GM23338 (cell line): ENCODE measurements around the gene DYSF. TPM values are rescaled to one million over a fixed set of nuclear protein-coding genes. Genes with fewer than 3 reads are reported as not detected.

Experiments
- ATAC-seq: fragments of 200-7000 bp; cut with Tn5 transposase; 3 replicates; pipeline ENCODE4 v1.9.1; 2020
- DNase-seq: peaks from one replicate; pipeline ENCODE4 v3.0.0-alpha.2; 2015; ENCODE audit warnings: low spot score
- H2AFZ ChIP-seq: fragments of 200-600 bp; sonication (generic); 2 replicates; pipeline ENCODE4 v1.8.0; 2016; ENCODE audit warnings: antibody characterized with exemption, mild to moderate bottlenecking, moderate library complexity
- H3F3A ChIP-seq: fragments of 200-600 bp; sonication (generic); replicated peaks from 2 replicates; pipeline ENCODE4 v1.8.0; 2017; ENCODE audit warnings: antibody characterized with exemption, mixed run types, low read depth
- H3K27ac ChIP-seq: fragments of 200-600 bp; sonication (generic); 2 replicates; pipeline ENCODE4 v1.6.1; 2016; ENCODE audit warnings: low read depth
- H3K27me3 ChIP-seq: fragments of 200-600 bp; sonication (generic); 2 replicates; pipeline ENCODE4 v1.8.0; 2016; ENCODE audit warnings: mild to moderate bottlenecking, mixed run types, moderate library complexity; ENCODE audit not compliant: insufficient read depth
- H3K36me3 ChIP-seq: fragments of 200-600 bp; sonication (generic); 2 replicates; pipeline ENCODE4 v1.8.0; 2016; ENCODE audit warnings: mild to moderate bottlenecking; ENCODE audit not compliant: insufficient read depth
- H3K4me1 ChIP-seq: fragments of 200-600 bp; sonication (generic); 2 replicates; pipeline ENCODE4 v1.8.0; 2016; ENCODE audit warnings: mild to moderate bottlenecking, moderate library complexity; ENCODE audit not compliant: insufficient read depth
- H3K4me2 ChIP-seq: fragments of 200-600 bp; sonication (generic); 2 replicates; pipeline ENCODE4 v1.7.1; 2017; ENCODE audit warnings: mixed run types
- H3K4me3 ChIP-seq: fragments of 200-600 bp; sonication (generic); 2 replicates; pipeline ENCODE4 v1.6.1; 2016; ENCODE audit warnings: mixed run types
- H3K79me2 ChIP-seq: fragments of 200-600 bp; sonication (generic); replicated peaks from 2 replicates; pipeline ENCODE4 v1.8.0; 2017; ENCODE audit warnings: mild to moderate bottlenecking; ENCODE audit not compliant: insufficient read depth
- H3K9me2 ChIP-seq: fragments of 200-600 bp; sonication (generic); 2 replicates; pipeline ENCODE4 v1.8.0; 2017; ENCODE audit not compliant: insufficient read depth
- H4K20me1 ChIP-seq: fragments of 200-600 bp; sonication (generic); replicated peaks from 2 replicates; pipeline ENCODE4 v1.8.0; 2017; ENCODE audit warnings: mild to moderate bottlenecking; ENCODE audit not compliant: insufficient read depth
- H3K27ac Mint-ChIP-seq: 2 replicates; pipeline ENCODE4 v1.8.0; 2020; ENCODE audit warnings: inconsistent platforms, mild to moderate bottlenecking, moderate library complexity, mixed read lengths
- H3K27me3 Mint-ChIP-seq: 3 replicates; pipeline ENCODE4 v1.8.0; 2022; ENCODE audit warnings: low read depth, mild to moderate bottlenecking, moderate library complexity, mixed read lengths, inconsistent platforms; ENCODE audit not compliant: insufficient read depth, poor library complexity
- H3K36me3 Mint-ChIP-seq: 3 replicates; pipeline ENCODE4 v1.8.0; 2021; ENCODE audit warnings: low read depth, mild to moderate bottlenecking, inconsistent platforms, moderate library complexity, mixed read lengths
- H3K4me1 Mint-ChIP-seq: 3 replicates; pipeline ENCODE4 v1.8.0; 2020; ENCODE audit warnings: mild to moderate bottlenecking, inconsistent platforms, mixed read lengths
- H3K4me3 Mint-ChIP-seq: 3 replicates; pipeline ENCODE4 v1.8.0; 2021; ENCODE audit warnings: moderate library complexity, mild to moderate bottlenecking, inconsistent platforms, mixed read lengths
- H3K9me3 Mint-ChIP-seq: 3 replicates; pipeline ENCODE4 v1.8.0; 2020; ENCODE audit warnings: moderate library complexity, mild to moderate bottlenecking, inconsistent platforms, mixed read lengths
- CTCF ChIP-seq, 2 experiments: fragments of 200-600 bp in 1 of 2; sonication (generic) in 1 of 2; conservative IDR thresholded peaks; 2 replicates each; pipeline versions ENCODE4 v1.5.1 to v1.6.1; 2016 to 2017; ENCODE audit warnings: antibody characterized with exemption in 2 of 2, low read depth in 2 of 2, mild to moderate bottlenecking in 2 of 2, moderate library complexity in 1 of 2
- ETS1 ChIP-seq: IDR thresholded peaks from 2 replicates; pipeline ENCODE4 v1.6.1; 2016; ENCODE audit warnings: antibody characterized with exemption
- EZH2phosphoT487 ChIP-seq: fragments of 200-600 bp; sonication (generic); IDR thresholded peaks from one replicate; pipeline ENCODE4 v1.8.1; 2018; ENCODE audit warnings: antibody characterized with exemption; ENCODE audit not compliant: unreplicated experiment
- JUNB ChIP-seq: IDR thresholded peaks from one replicate; pipeline ENCODE4 v1.6.1; 2016; ENCODE audit warnings: antibody characterized with exemption; ENCODE audit not compliant: unreplicated experiment
- POLR2AphosphoS5 ChIP-seq: IDR thresholded peaks from 2 replicates; pipeline ENCODE4 v1.6.1; 2016; ENCODE audit warnings: antibody characterized with exemption, low read depth
- STAT1 ChIP-seq: IDR thresholded peaks from one replicate; pipeline ENCODE4 v1.6.1; 2016; ENCODE audit warnings: antibody characterized with exemption; ENCODE audit not compliant: unreplicated experiment
- ZNF331 ChIP-seq: fragments of 250-450 bp; sonication (Bioruptor Pico); IDR thresholded peaks from 2 replicates; pipeline ENCODE4 v1.5.0; 2020; ENCODE audit warnings: low read depth, mild to moderate bottlenecking, moderate library complexity
- ZNF462 ChIP-seq: fragments of 250-450 bp; sonication (Bioruptor Pico); IDR thresholded peaks from 2 replicates; pipeline ENCODE4 v1.5.0; 2020; ENCODE audit warnings: mild to moderate bottlenecking, moderate library complexity
- polyA plus RNA-seq: library from polyadenylated mRNA; unstranded; fragments of >200 nt; fragmentation: Nextera tagmentation; extraction: Ambion mirVana; gene quantifications from 2 replicates; pipeline ENCODE4 v1.2.1, GENCODE V29; 2016
- total RNA-seq: library from RNA; depleted of rRNA; stranded (reverse); fragments of >200 nt; shearing (Covaris generic); gene quantifications from 2 replicates; pipeline ENCODE4 v1.2.3, GENCODE V29; 2014

The DYSF gene
- total and polyA plus RNA-seq, 2 experiments from 2014 or later: 7.3 to 21.3 TPM

GRCh38 chr2:71710367-71711132, 257.2 kb downstream of the DYSF start:
- DNase-seq: no peak
- no peak for TF ChIP-seq POLR2AphosphoS5
- no peak for TF ChIP-seq ETS1
- TF ChIP-seq ZNF462 (CRISPR knock-in tag): no peak
- TF ChIP-seq ZNF331 (CRISPR knock-in tag): no peak
- TF ChIP-seq JUNB: no peak
- TF ChIP-seq CTCF (conservative IDR thresholded peaks at IDR 0.05; ENCODE audit: low read depth in 2 of 2): no peak
- TF ChIP-seq STAT1: no peak
- TF ChIP-seq EZH2phosphoT487: no peak
- Histone ChIP-seq H3K27ac (no peak overlapping the region), H4K20me1 (no peaks in the 10 kb centered on the region), H3K9me2 (no peaks in the 10 kb centered on the region), H3K4me1 (no peaks in the 10 kb centered on the region), H3K4me2 (no peak overlapping the region), H3K36me3 (no peaks in the 10 kb centered on the region), H3K4me3 (no peak overlapping the region), H3K79me2 (no peaks in the 10 kb centered on the region), H3F3A (no peaks in the 10 kb centered on the region), H2AFZ (no peak overlapping the region), H3K27me3 (no peaks in the 10 kb centered on the region)
- no peaks in the 10 kb centered on the region; the same call in 2 of the 3 replicates for H3K4me1 Mint-ChIP-seq
- H3K36me3 Mint-ChIP-seq: no peaks in the 10 kb centered on the region
- no peaks in the 10 kb centered on the region for H3K9me3 Mint-ChIP-seq
- no peak for ATAC-seq
- H3K27me3 Mint-ChIP-seq: peaks cover 7% of the 10 kb centered on the region
- no peak overlapping the region for H3K27ac Mint-ChIP-seq
- no peak overlapping the region for H3K4me3 Mint-ChIP-seq
